PFSK-1 (cell line): ENCODE data around the gene FOXO1.

ENCODE experiments used
- FOXP2 ChIP-seq: optimal IDR thresholded peaks from 2 replicates; pipeline ENCODE3; 2011; ENCODE audit warnings: borderline replicate concordance, control low read depth, inconsistent platforms; ENCODE audit not compliant: insufficient read depth; ENCODE audit errors: extremely low read length, extremely low read depth
- POLR2AphosphoS5 ChIP-seq: IDR thresholded peaks from 2 replicates; pipeline ENCODE4 v1.6.1; 2012; ENCODE audit warnings: low read depth, mild to moderate bottlenecking, control low read depth, low read length, moderate library complexity
- SIN3A ChIP-seq: IDR thresholded peaks from 2 replicates; pipeline ENCODE4 v1.6.1; 2012; ENCODE audit warnings: mild to moderate bottlenecking, low read length, moderate library complexity, borderline replicate concordance; ENCODE audit not compliant: insufficient read depth
- TAF1 ChIP-seq: IDR thresholded peaks from 2 replicates; pipeline ENCODE4 v1.6.1; 2012; ENCODE audit warnings: low read length, control low read depth, borderline replicate concordance; ENCODE audit not compliant: insufficient read depth
- TF ChIP-seq, protein P1 (sequence below), 2 experiments: IDR thresholded peaks; 2 replicates each; pipeline versions ENCODE4 v1.6.1 to v1.8.0; 2011 to 2012; ENCODE audit warnings: low read depth in 2 of 2, low read length in 2 of 2, control low read depth in 1 of 2, inconsistent platforms in 1 of 2, mild to moderate bottlenecking in 1 of 2, moderate library complexity in 1 of 2; ENCODE audit not compliant: insufficient read depth in 1 of 2

GRCh38 chr13:40656358-40656757 lies 10.1 kb downstream of the FOXO1 start:
- TF ChIP-seq POLR2AphosphoS5 (no peak), SIN3A (no peak), TAF1 (no peak), FOXP2 (no peak)
- TF ChIP-seq, protein P1, sequence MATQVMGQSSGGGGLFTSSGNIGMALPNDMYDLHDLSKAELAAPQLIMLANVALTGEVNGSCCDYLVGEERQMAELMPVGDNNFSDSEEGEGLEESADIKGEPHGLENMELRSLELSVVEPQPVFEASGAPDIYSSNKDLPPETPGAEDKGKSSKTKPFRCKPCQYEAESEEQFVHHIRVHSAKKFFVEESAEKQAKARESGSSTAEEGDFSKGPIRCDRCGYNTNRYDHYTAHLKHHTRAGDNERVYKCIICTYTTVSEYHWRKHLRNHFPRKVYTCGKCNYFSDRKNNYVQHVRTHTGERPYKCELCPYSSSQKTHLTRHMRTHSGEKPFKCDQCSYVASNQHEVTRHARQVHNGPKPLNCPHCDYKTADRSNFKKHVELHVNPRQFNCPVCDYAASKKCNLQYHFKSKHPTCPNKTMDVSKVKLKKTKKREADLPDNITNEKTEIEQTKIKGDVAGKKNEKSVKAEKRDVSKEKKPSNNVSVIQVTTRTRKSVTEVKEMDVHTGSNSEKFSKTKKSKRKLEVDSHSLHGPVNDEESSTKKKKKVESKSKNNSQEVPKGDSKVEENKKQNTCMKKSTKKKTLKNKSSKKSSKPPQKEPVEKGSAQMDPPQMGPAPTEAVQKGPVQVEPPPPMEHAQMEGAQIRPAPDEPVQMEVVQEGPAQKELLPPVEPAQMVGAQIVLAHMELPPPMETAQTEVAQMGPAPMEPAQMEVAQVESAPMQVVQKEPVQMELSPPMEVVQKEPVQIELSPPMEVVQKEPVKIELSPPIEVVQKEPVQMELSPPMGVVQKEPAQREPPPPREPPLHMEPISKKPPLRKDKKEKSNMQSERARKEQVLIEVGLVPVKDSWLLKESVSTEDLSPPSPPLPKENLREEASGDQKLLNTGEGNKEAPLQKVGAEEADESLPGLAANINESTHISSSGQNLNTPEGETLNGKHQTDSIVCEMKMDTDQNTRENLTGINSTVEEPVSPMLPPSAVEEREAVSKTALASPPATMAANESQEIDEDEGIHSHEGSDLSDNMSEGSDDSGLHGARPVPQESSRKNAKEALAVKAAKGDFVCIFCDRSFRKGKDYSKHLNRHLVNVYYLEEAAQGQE (IDR thresholded peaks at IDR 0.05; ENCODE audit: insufficient read depth in 1 of 2, low read depth in 2 of 2, low read length in 2 of 2), result no peak
